Thyroid gland (tissue), 4 donors: ENCODE results near the gene CD226.

Experiments used
- CTCF ChIP-seq, 6 experiments: fragments of 200-600 bp in 3 of 6; fragments of 450-650 bp in 3 of 6; sonication (generic) in 3 of 6; IDR thresholded peaks; one replicate each; pipeline ENCODE4 v1.5.1; 2016 to 2019; ENCODE audit warnings: antibody characterized with exemption in 6 of 6, mild to moderate bottlenecking in 2 of 6, inconsistent platforms in 1 of 6, moderate library complexity in 1 of 6
- POLR2A ChIP-seq, 2 donors: fragments of 450-650 bp; IDR thresholded peaks; one replicate each; pipeline ENCODE4 v1.6.1; 2017; ENCODE audit warnings: antibody characterized with exemption in 2 of 2, mild to moderate bottlenecking in 2 of 2, moderate library complexity in 1 of 2

GRCh38 chr18:69889009-69889408, 58.7 kb downstream of the CD226 start:
- TF ChIP-seq POLR2A (IDR thresholded peaks at IDR 0.05) (no peak), CTCF (IDR thresholded peaks at IDR 0.05) (no peak)
